Melanocyte of skin (primary cell): ENCODE results near the gene C15orf62. TPM values are rescaled to one million over a fixed set of nuclear protein-coding genes. Genes with fewer than 3 reads are reported as not detected.

Source experiments
- small RNA-seq, 2 donors: library from RNA; depleted of rRNA; stranded (forward); fragments of <200 nt; gene quantifications; one replicate each; pipeline ENCODE3, GENCODE V24; 2012
- total RNA-seq, 2 donors: library from RNA; depleted of rRNA; stranded (reverse); fragments of >200 nt; gene quantifications; 2 replicates each; pipeline ENCODE4 v1.2.3, GENCODE V29; 2012

The C15orf62 gene, protein sequence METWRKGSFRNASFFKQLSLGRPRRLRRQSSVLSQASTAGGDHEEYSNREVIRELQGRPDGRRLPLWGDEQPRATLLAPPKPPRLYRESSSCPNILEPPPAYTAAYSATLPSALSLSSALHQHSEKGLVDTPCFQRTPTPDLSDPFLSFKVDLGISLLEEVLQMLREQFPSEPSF
- total RNA-seq, result not detected

DNA sequence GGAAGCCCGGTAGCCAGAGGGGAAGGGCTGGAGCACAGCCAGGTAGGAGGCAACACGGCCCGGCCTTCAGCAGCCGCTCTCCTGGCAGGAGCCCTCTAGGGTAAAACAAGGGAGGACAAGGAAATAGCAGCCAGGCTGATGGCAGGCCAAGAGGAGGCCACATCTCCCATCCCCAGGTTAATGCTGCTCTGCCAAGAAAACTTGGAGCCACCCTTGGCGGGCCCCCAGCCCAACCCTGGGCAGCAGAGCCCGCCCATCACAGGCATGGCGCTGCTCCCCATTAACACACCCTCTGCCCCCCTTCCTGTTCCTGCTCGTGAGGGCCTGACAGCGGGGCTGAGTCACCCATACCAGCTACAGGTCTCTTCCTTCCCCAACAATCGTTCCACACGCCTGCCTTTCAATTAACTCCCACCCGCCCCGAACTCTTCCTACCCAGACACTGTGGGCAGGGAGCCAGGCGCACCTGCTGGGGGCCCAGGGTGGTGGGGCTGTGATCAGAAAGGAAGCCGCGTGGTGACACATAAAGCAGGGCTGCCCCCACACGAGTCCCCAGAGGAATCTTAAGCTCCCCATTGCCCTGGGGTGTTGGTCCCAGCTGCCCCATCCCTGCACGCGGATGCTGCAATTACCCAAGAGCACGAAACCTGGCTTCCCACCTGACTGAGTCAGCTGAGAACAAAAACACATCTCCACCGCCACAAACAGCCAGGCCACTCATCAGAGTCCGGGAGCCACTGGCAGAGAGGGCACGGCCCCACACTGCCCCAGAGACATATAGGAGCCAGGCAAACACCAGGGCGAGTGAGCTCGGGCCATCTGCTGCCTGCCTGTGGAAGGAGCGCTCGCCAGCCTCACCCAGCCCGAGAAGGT lies at the start of gene C15orf62:
Gene C15orf62, plus strand, starts transcription at position 707 of the 873 bp plus-strand sequence. CDS start 516 bp downstream, outside the sequence.

DNA sequence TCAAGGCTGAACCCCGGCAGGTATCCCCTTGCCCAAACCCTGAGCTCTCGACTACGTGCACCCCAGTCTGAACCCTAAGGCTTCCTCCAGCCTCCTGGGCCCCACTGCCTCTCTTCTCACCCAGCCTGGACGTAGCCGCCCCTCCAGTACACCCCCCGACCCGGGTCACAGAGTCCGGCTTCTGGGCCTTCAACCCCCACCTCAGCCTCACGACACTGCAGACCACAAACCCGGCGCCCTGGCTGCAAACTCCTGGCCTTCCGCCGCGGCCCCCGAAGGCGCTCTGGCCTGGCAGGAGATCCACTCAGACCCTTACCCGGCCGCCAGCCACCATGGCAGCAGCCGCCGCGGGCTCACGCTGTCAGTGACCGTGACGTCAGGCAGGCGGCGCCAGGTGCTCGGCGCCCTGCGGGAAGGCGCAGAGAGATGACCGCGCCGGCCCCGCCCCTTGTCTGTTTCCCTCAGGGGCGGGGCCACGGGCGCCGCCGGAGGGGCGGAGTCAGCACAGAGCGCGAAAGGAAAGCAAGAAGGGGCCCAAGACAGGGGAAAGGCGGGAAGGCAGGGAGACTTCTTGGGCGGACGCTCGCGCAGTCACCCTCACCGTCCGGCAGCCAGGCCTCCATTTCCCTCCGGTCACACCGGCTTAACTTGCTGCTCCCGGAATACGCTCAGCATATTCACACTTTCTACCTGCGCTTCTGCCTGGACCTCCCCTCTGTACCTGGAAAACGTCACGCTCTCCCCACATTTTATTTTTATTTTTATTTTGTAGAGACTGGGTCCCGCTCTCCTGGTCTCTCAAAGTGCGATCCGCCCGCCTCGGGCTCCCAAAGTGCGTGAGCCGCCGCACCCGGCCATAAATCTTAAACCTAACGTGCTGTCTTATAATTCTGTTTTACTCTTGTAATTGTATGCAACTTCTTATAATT lies 14.6 kb upstream of the C15orf62 start, which contains the start of gene RMDN3:
Gene RMDN3, minus strand, starts transcription at position 372 of the 929 bp plus-strand sequence. CDS start 471 bp downstream, outside the sequence.

DNA sequence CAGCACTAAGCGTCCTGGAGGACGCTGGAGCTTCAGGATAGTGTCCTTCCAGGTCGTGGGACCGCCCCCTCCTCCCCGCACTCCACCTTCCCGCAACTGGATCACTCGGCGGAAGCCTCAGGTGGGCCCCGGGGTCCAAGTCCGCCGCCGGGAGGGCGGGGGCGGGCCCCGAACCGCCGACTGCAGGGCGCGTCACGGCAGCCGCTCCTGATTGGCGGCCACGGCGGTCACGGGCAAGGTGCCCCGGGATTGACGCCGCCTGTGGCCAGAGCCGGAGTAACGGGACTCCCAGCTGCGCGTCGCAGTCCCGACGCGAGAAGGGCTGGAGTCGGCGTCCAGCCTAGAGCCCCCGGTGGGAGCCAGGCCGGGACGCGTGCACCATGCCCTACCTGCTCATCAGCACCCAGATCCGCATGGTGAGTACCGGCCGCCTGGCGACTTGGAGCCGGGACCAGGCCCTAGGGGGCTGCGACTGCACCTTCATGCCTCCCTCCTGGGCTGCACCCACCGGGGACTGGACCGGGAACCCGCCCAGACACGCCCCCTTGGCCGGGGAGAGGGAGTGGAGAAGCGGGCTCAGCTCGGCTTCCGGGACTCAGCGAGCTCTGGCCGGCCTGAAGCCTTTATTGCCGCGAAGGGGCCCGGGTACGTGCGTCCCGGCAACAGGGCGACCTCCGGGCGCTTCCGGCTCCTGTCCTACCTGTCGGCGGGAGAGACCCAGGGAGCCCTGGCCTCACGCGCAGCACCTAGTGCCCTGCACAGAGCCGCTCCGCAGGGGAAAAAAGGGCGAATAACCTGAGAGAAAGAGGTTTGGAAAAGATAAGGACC lies 5.8 kb upstream of the C15orf62 start, which contains the start of gene GCHFR:
Gene GCHFR, plus strand, starts transcription at position 268 of the 828 bp plus-strand sequence. Its CDS starts 113 bp downstream, at position 381.

DNA sequence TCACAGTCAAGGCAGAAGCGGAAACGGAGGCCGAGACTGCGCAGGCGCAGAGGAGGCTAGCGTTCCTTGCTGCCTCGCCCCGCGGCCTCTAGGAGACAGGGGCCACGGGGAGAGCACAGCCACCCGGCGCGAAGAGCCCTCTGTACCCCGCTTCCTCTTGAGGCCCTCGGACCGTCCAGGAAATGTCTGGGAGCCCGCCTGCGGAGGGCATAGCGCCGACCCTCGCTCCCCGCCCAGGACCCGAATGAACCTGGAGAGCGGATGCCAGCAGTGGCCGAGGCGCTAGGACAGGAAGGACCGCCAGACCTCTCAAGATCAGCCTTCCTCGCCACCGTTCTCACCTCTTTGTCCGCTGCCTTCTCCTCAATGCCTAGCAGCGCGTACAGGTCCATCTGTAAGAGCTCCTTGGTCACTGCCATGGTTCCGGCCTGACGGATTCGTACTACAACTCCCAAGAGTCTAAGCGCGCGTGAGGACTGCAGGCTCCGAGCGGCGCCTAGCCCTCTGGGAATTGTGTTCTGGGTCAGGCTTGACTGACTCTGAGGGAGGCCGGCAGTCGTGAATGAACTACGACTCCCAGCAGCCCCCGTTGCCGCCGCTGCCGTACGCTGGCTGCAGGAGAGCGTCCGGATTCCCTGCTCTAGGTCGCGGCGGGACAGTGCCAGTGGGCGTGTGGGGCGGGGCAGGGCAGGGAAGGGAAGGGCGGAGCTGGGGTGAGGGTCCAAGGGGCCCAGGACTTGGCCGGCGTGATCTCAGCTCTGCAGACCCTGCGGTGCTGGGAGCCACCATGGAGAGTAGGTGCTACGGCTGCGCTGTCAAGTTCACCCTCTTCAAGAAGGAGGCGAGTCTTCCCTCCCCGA lies 37.5 kb downstream of the C15orf62 start, which contains the start of the genes DNAJC17 and ZFYVE19:
Gene DNAJC17, minus strand, starts transcription at position 446 of the 860 bp plus-strand sequence. Its CDS starts 27 bp downstream, at position 419.
Gene ZFYVE19, plus strand, starts transcription at position 62 of the 860 bp plus-strand sequence. Its CDS starts 501 bp downstream, at position 563.

Small RNA genes within 50 kb of the gene (small RNA-seq; reads per million reads assigned to genes)
- 0 reads per million in 2 donors for gene SUMO2P15

Other genes with a start within 250 kb of the C15orf62 start
- 10 to 100 TPM; 21.0 to 23.1 TPM for gene CCDC32, start 204.9 kb upstream of the C15orf62 start, total RNA-seq
- gene RPUSD2, start 200.7 kb upstream of the C15orf62 start, total RNA-seq, result 10 to 100 TPM in 1 of 2 donors, 1 to 10 TPM in 1; 10.0 to 17.3 TPM
- 10 to 100 TPM; 14.5 to 22.6 TPM for gene KNL1, start 175.7 kb upstream of the C15orf62 start, total RNA-seq
- 1 to 10 TPM; 3.4 to 10.0 TPM for gene RAD51, start 74.8 kb upstream of the C15orf62 start, total RNA-seq
- 10 to 100 TPM; 18.6 to 24.8 TPM for gene RMDN3, start 14.7 kb upstream of the C15orf62 start, total RNA-seq
- gene GCHFR, start 5.9 kb upstream of the C15orf62 start, total RNA-seq, result 1 to 10 TPM; 1.7 to 2.1 TPM
- gene ZFYVE19, start 37.1 kb downstream of the C15orf62 start, total RNA-seq, result 10 to 100 TPM; 42.7 to 46.6 TPM
- gene DNAJC17, start 37.5 kb downstream of the C15orf62 start, total RNA-seq, result 10 to 100 TPM; 17.9 to 26.3 TPM
- not detected for gene PPP1R14D, start 58.7 kb downstream of the C15orf62 start, total RNA-seq
- 10 to 100 TPM; 12.0 to 15.7 TPM for gene SPINT1, start 74.1 kb downstream of the C15orf62 start, total RNA-seq
- under 1 TPM in 1 of 2 donors, not detected in 1; under 0.01 TPM for gene RHOV, start 104.3 kb downstream of the C15orf62 start, total RNA-seq
- gene VPS18, start 124.5 kb downstream of the C15orf62 start, total RNA-seq, result 100 to 1,000 TPM in 1 of 2 donors, 10 to 100 TPM in 1; 90.2 to 109 TPM
- under 1 TPM; under 0.01 to 0.33 TPM for gene DLL4, start 159.4 kb downstream of the C15orf62 start, total RNA-seq
- gene CHAC1, start 183.5 kb downstream of the C15orf62 start, total RNA-seq, result 10 to 100 TPM in 1 of 2 donors, 1 to 10 TPM in 1; 5.5 to 23.3 TPM